GM23248 (cell line): ENCODE data around the gene TRPM3. TPM values are rescaled to one million over a fixed set of nuclear protein-coding genes. Genes with fewer than 3 reads are reported as not detected.

ENCODE experiments used
- DNase-seq: peaks from one replicate; pipeline ENCODE4 v3.0.0-alpha.2; 2015
- H2AFZ ChIP-seq: fragments of 200-600 bp; sonication (generic); 2 replicates; pipeline ENCODE4 v1.6.1; 2016; ENCODE audit warnings: antibody characterized with exemption
- H3F3A ChIP-seq: fragments of 200-600 bp; sonication (generic); 2 replicates; pipeline ENCODE4 v1.6.1; 2016; ENCODE audit warnings: mild to moderate bottlenecking, antibody characterized with exemption, mixed run types; ENCODE audit not compliant: insufficient read depth
- H3K27ac ChIP-seq: fragments of 200-600 bp; sonication (generic); 2 replicates; pipeline ENCODE4 v1.5.1; 2016; ENCODE audit warnings: mild to moderate bottlenecking
- H3K27me3 ChIP-seq: fragments of 200-600 bp; sonication (generic); replicated peaks from 2 replicates; pipeline ENCODE4 v1.6.1; 2016; ENCODE audit warnings: mild to moderate bottlenecking; ENCODE audit not compliant: insufficient read depth
- H3K36me3 ChIP-seq: fragments of 200-600 bp; sonication (generic); 2 replicates; pipeline ENCODE4 v1.6.1; 2016; ENCODE audit warnings: low read depth, mild to moderate bottlenecking
- H3K4me1 ChIP-seq: fragments of 200-600 bp; sonication (generic); 2 replicates; pipeline ENCODE4 v1.6.1; 2016; ENCODE audit warnings: mild to moderate bottlenecking; ENCODE audit not compliant: insufficient read depth
- H3K4me2 ChIP-seq: fragments of 200-600 bp; sonication (generic); one replicate; pipeline ENCODE4 v1.6.1; 2016; ENCODE audit warnings: mild to moderate bottlenecking; ENCODE audit not compliant: unreplicated experiment
- H3K4me3 ChIP-seq: fragments of 200-600 bp; sonication (generic); 2 replicates; pipeline ENCODE4 v1.5.1; 2016; ENCODE audit warnings: mild to moderate bottlenecking
- H3K79me2 ChIP-seq: fragments of 200-600 bp; sonication (generic); 2 replicates; pipeline ENCODE4 v1.6.1; 2016; ENCODE audit warnings: mild to moderate bottlenecking; ENCODE audit not compliant: insufficient read depth
- H3K9ac ChIP-seq: fragments of 200-600 bp; sonication (generic); 2 replicates; pipeline ENCODE4 v1.6.1; 2016; ENCODE audit warnings: mild to moderate bottlenecking
- H3K9me2 ChIP-seq: fragments of 200-600 bp; sonication (generic); 2 replicates; pipeline ENCODE4 v1.6.1; 2016; ENCODE audit warnings: mixed run types, mild to moderate bottlenecking, moderate library complexity; ENCODE audit not compliant: insufficient read depth
- H3K9me3 ChIP-seq: fragments of 200-600 bp; sonication (generic); one replicate; pipeline ENCODE4 v1.6.1; 2017; ENCODE audit warnings: low read depth
- H4K20me1 ChIP-seq: fragments of 200-600 bp; sonication (generic); 2 replicates; pipeline ENCODE4 v1.6.0; 2016; ENCODE audit not compliant: insufficient read depth
- EZH2 ChIP-seq: fragments of 200-600 bp; sonication (generic); IDR thresholded peaks from 2 replicates; pipeline ENCODE4 v1.6.1; 2018; ENCODE audit warnings: antibody characterized with exemption, mild to moderate bottlenecking; ENCODE audit not compliant: insufficient read depth, poor library complexity, severe bottlenecking
- EZH2phosphoT487 ChIP-seq: fragments of 200-600 bp; sonication (generic); IDR thresholded peaks from 2 replicates; pipeline ENCODE4 v1.6.1; 2018; ENCODE audit warnings: antibody characterized with exemption, moderate library complexity, mild to moderate bottlenecking, low read depth; ENCODE audit not compliant: insufficient read depth
- WGBS, 2 experiments: methylation state at CpG; one replicate each; pipeline ENCODE4 v1.1.6; 2015 to 2017; ENCODE audit warnings: low lambda C conversion rate in 2 of 2, low coverage in 1 of 2; ENCODE audit errors: missing lambda C conversion rate in 2 of 2; 5-methylcytosine and 5-hydroxymethylcytosine counted together
- in situ Hi-C: fragments of 300-500 bp; cut with MboI; formaldehyde crosslinking; loops from 2 replicates; pipeline ENCODE4 v1.15.0; 2020
- polyA plus RNA-seq: library from polyadenylated mRNA; unstranded; fragments of >200 nt; fragmentation: Nextera tagmentation; extraction: Ambion mirVana; gene quantifications from 2 replicates; pipeline ENCODE4 v1.2.1, GENCODE V29; 2016
- total RNA-seq: library from RNA; depleted of rRNA; stranded (reverse); fragments of >200 nt; shearing (Covaris generic); gene quantifications from 2 replicates; pipeline ENCODE4 v1.2.3, GENCODE V29; 2014

Gene TRPM3
- total and polyA plus RNA-seq, 2 experiments from 2014 or later = not detected

GRCh38 chr9:71122022-71122275 is 528 bp upstream of the TRPM3 start:
- whole genome bisulfite sequencing, 2 experiments = 33 to 54% methylated on average over 1 of the region's 1 CpG

GRCh38 chr9:71120501-71121247 is 747 bp downstream of the TRPM3 start:
- Histone ChIP-seq H3K9me3 (no peaks in the 10 kb centered on the region), H2AFZ (no peak overlapping the region), H3K36me3 (no peaks in the 10 kb centered on the region), H3K27ac (no peak overlapping the region), H3K4me1 (no peaks in the 10 kb centered on the region), H4K20me1 (no peaks in the 10 kb centered on the region), H3K9me2 (no peaks in the 10 kb centered on the region), H3K4me3 (no peak overlapping the region), H3K79me2 (no peaks in the 10 kb centered on the region), H3K4me2 (no peak overlapping the region), H3K9ac (no peak overlapping the region), H3F3A (no peaks in the 10 kb centered on the region), H3K27me3 (peaks cover 20% of the 10 kb centered on the region)
- TF ChIP-seq EZH2 = no peak
- TF ChIP-seq EZH2phosphoT487 = no peak
- no peak for DNase-seq
- in situ Hi-C loops = no loop called here
- WGBS, 2 experiments = 2 to 3% methylated on average over 11 of the region's 11 CpGs

More at GRCh38 chr9:71122022-71122275, 528 bp upstream of the TRPM3 start:
- Histone ChIP-seq H3K27ac (no peak overlapping the region), H3K79me2 (no peaks in the 10 kb centered on the region), H2AFZ (no peak overlapping the region), H3K4me2 (no peak overlapping the region), H4K20me1 (no peaks in the 10 kb centered on the region), H3K4me1 (no peaks in the 10 kb centered on the region), H3K9ac (no peak overlapping the region), H3K36me3 (no peaks in the 10 kb centered on the region), H3K9me3 (no peaks in the 10 kb centered on the region), H3K27me3 (peaks cover 20% of the 10 kb centered on the region), H3F3A (no peaks in the 10 kb centered on the region), H3K4me3 (no peak overlapping the region), H3K9me2 (no peaks in the 10 kb centered on the region)
- in situ Hi-C loops = no loop called here
- TF ChIP-seq EZH2phosphoT487 = no peak
- TF ChIP-seq EZH2 = no peak
- no peak for DNase-seq

- Histone ChIP-seq H3K9me2 (no peaks in the 10 kb centered on the region), H3K36me3 (no peaks in the 10 kb centered on the region), H3K27ac (no peak overlapping the region), H3K9me3 (no peaks in the 10 kb centered on the region), H3K4me1 (no peaks in the 10 kb centered on the region), H4K20me1 (no peaks in the 10 kb centered on the region), H3K27me3 (peaks cover 20% of the 10 kb centered on the region), H3K79me2 (no peaks in the 10 kb centered on the region), H3K9ac (no peak overlapping the region), H3K4me2 (no peak overlapping the region), H2AFZ (no peak overlapping the region), H3K4me3 (no peak overlapping the region), H3F3A (no peaks in the 10 kb centered on the region)
- DNase-seq = no peak
- in situ Hi-C loops = no loop called here
- WGBS, 2 experiments = 15 to 18% methylated on average over 2 of the region's 2 CpGs
- TF ChIP-seq EZH2 = no peak
- TF ChIP-seq EZH2phosphoT487 = no peak
Measured at GRCh38 chr9:71119746-71120145, 1.7 kb downstream of the TRPM3 start.

- Histone ChIP-seq H3K9ac (no peak overlapping the region), H3K4me3 (no peak overlapping the region), H3K27ac (no peak overlapping the region), H3K27me3 (peaks cover 20% of the 10 kb centered on the region), H3K9me2 (no peaks in the 10 kb centered on the region), H2AFZ (no peak overlapping the region), H3K36me3 (no peaks in the 10 kb centered on the region), H3F3A (no peaks in the 10 kb centered on the region), H3K4me2 (no peak overlapping the region), H3K79me2 (no peaks in the 10 kb centered on the region), H4K20me1 (no peaks in the 10 kb centered on the region), H3K4me1 (no peaks in the 10 kb centered on the region), H3K9me3 (no peaks in the 10 kb centered on the region)
- DNase-seq = no peak
- no peak for TF ChIP-seq EZH2phosphoT487
- no peak for TF ChIP-seq EZH2
- 19 to 23% methylated on average over 2 of the region's 2 CpGs for WGBS, 2 experiments
- in situ Hi-C loops = no loop called here
Measured at GRCh38 chr9:71118324-71118723, 3.1 kb downstream of the TRPM3 start.

- in situ Hi-C loops = no loop called here
- H3K4me2 ChIP-seq = no peak overlapping the region
- no peak overlapping the region for H3K27ac ChIP-seq
- H3K4me1 ChIP-seq = no peaks in the 10 kb centered on the region
- H4K20me1 ChIP-seq = no peaks in the 10 kb centered on the region
- H3F3A ChIP-seq = no peaks in the 10 kb centered on the region
- DNase-seq = no peak
- no peaks in the 10 kb centered on the region for H3K9me3 ChIP-seq
- peaks cover under 1% of the 10 kb centered on the region; the same call in 1 of the 2 replicates for H3K27me3 ChIP-seq
- no peak overlapping the region for H3K9ac ChIP-seq
- no peaks in the 10 kb centered on the region for H3K9me2 ChIP-seq
- 0 to 1% methylated on average over 3 of the region's 3 CpGs for WGBS, 2 experiments
- H3K79me2 ChIP-seq = no peaks in the 10 kb centered on the region
- TF ChIP-seq EZH2 = no peak
- no peak for TF ChIP-seq EZH2phosphoT487
- no peaks in the 10 kb centered on the region for H3K36me3 ChIP-seq
- no peak overlapping the region for H3K4me3 ChIP-seq
- H2AFZ ChIP-seq = no peak overlapping the region
Measured at GRCh38 chr9:71115448-71115975, 5.9 kb downstream of the TRPM3 start.
